ENCODE measurements around the gene IGLL5. TPM values are rescaled to one million over a fixed set of nuclear protein-coding genes. Genes with fewer than 3 reads are reported as not detected.
"Not testable (repeated sequence)": the region's sequence is repeated elsewhere in the genome, so short reads cannot be mapped to it uniquely, and the experiment has no call there.

The IGLL5 gene
- total RNA-seq, 1 donor from 2014 or later: not detected

GRCh38 chr22:22918297-22918965 lies 30.8 kb downstream of the IGLL5 start:
- H3K27me3 Mint-ChIP-seq: peaks cover 7% of the 10 kb centered on the region
- no peaks in the 10 kb centered on the region for H3K9me3 Mint-ChIP-seq
- TF ChIP-seq, protein P1, sequence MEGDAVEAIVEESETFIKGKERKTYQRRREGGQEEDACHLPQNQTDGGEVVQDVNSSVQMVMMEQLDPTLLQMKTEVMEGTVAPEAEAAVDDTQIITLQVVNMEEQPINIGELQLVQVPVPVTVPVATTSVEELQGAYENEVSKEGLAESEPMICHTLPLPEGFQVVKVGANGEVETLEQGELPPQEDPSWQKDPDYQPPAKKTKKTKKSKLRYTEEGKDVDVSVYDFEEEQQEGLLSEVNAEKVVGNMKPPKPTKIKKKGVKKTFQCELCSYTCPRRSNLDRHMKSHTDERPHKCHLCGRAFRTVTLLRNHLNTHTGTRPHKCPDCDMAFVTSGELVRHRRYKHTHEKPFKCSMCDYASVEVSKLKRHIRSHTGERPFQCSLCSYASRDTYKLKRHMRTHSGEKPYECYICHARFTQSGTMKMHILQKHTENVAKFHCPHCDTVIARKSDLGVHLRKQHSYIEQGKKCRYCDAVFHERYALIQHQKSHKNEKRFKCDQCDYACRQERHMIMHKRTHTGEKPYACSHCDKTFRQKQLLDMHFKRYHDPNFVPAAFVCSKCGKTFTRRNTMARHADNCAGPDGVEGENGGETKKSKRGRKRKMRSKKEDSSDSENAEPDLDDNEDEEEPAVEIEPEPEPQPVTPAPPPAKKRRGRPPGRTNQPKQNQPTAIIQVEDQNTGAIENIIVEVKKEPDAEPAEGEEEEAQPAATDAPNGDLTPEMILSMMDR (conservative IDR thresholded peaks at IDR 0.05): no peak

DNA sequence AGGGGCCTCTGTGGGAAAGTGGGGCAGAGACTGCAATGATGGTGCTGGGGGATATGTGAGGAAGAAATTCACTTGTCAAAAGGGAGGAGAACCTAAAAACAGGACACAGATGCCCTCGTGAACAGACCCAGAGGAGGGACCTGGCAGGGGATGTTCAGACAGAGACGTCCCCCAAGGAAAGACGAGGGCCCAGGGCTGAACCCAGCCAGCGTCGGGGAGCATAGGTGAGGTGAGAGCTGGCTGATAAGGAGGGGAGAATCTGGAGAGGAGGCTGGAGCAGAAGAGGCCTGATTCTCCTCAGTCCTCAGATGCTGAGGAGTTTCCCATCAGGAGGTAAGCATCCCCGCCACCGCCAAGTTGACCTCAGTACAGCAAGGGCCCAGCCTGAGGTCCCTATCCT lies 31.4 kb downstream of the IGLL5 start:
- Mint-ChIP-seq H3K4me1 (ENCODE audit: unreplicated experiment) (no peaks in the 10 kb centered on the region), H3K9me3 (no peaks in the 10 kb centered on the region), H3K4me3 (no peak overlapping the region), H3K36me3 (no peaks in the 10 kb centered on the region), H3K27ac (no peak overlapping the region), H3K27me3 (peaks cover 7% of the 10 kb centered on the region)
- no peak for DNase-seq (ENCODE audit: extremely low spot score, unreplicated experiment)
- TF ChIP-seq, protein P1 (conservative IDR thresholded peaks at IDR 0.05): no peak

More at GRCh38 chr22:22918297-22918965, 30.8 kb downstream of the IGLL5 start:
- no peak overlapping the region for H3K4me3 Mint-ChIP-seq
- no peaks in the 10 kb centered on the region for H3K4me1 Mint-ChIP-seq (ENCODE audit: unreplicated experiment)
- DNase-seq (ENCODE audit: extremely low spot score, unreplicated experiment): no peak
- no peaks in the 10 kb centered on the region for H3K36me3 Mint-ChIP-seq
- no peak overlapping the region for H3K27ac Mint-ChIP-seq

DNA sequence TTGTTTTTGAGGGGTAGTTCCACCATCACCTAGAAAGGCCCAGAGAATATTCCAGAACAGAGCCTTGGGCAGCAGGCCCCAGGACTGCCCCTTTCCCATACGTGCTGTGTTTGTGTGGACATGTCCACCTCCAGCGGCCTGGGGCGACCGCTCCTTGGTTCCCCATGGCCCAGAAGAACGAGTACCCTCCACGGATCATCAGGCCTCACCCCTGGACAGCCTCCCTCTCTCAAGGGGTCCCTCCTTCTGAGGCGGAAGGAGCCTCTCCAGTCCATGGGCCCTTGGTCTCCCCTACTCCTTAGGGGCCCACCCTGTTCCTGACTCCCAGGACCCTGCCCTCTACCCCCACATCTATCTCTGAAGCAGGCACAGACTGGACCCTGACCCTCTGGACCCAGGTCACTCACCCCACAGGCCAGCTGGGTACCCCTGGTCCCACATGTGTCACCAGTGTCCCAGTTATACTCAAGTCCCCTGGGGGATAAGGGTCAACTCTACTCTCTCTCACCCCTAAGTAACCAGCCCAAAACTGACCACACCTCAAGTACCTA lies 32.6 kb downstream of the IGLL5 start:
- no peak overlapping the region for H3K4me3 Mint-ChIP-seq
- no peak overlapping the region for H3K27ac Mint-ChIP-seq
- TF ChIP-seq, protein P1 (conservative IDR thresholded peaks at IDR 0.05): no peak
- peaks cover 3% of the 10 kb centered on the region for H3K27me3 Mint-ChIP-seq
- no peaks in the 10 kb centered on the region for H3K36me3 Mint-ChIP-seq
- DNase-seq (ENCODE audit: extremely low spot score, unreplicated experiment): no peak
- no peaks in the 10 kb centered on the region for H3K4me1 Mint-ChIP-seq (ENCODE audit: unreplicated experiment)
- H3K9me3 Mint-ChIP-seq: no peaks in the 10 kb centered on the region

DNA sequence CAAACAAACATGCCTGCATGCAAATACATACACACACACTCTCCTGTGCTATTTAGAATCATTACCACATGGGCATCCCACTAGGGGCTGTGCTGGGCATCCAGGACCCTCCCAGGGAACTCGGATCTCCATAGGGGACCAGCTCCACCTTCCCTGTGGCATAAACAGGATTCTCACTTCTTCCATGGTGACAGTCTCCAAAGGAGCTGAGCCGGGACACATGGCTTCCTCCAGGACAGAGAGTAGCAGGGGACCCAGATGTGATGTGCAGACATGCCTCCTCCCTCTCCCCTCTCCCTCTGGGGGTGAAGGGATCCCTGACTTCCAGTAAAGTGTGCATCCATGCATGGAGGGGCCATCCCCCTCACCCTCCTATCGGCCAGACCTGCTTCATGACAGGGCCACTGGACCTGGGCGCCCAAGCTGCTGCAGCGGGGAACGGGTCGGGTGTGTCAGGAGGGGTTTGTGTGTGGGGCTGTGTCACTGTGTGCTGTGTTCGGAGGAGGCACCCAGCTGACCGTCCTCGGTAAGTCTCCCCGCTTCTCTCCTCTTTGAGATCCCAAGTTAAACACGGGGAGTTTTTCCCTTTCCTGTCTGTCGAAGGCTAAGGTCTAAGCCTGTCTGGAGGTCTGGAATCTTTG lies 33.4 kb downstream of the IGLL5 start:
- Mint-ChIP-seq H3K27ac (no peak overlapping the region), H3K4me3 (no peak overlapping the region), H3K36me3 (no peaks in the 10 kb centered on the region), H3K4me1 (ENCODE audit: unreplicated experiment) (peaks cover 6% of the 10 kb centered on the region), H3K27me3 (peaks cover 5% of the 10 kb centered on the region), H3K9me3 (no peaks in the 10 kb centered on the region)
- TF ChIP-seq, protein P1 (conservative IDR thresholded peaks at IDR 0.05): no peak
- DNase-seq (ENCODE audit: extremely low spot score, unreplicated experiment): no peak

- no peak overlapping the region for H3K4me3 Mint-ChIP-seq
- peaks cover 7% of the 10 kb centered on the region for H3K27me3 Mint-ChIP-seq
- TF ChIP-seq, protein P1 (conservative IDR thresholded peaks at IDR 0.05): no peak
- peaks cover 12% of the 10 kb centered on the region for H3K4me1 Mint-ChIP-seq (ENCODE audit: unreplicated experiment)
- H3K27ac Mint-ChIP-seq: no peak overlapping the region
- no peak for DNase-seq (ENCODE audit: extremely low spot score, unreplicated experiment)
- H3K9me3 Mint-ChIP-seq: no peaks in the 10 kb centered on the region
- H3K36me3 Mint-ChIP-seq: no peaks in the 10 kb centered on the region
These were observed 34.0 kb downstream of the IGLL5 start for GRCh38 chr22:22921575-22921974.

GRCh38 chr22:22922092-22922953 lies 34.7 kb downstream of the IGLL5 start:
- H3K27me3 Mint-ChIP-seq; H3K9me3 Mint-ChIP-seq; H3K27ac Mint-ChIP-seq; H3K36me3 Mint-ChIP-seq; DNase-seq (ENCODE audit: extremely low spot score, unreplicated experiment); H3K4me3 Mint-ChIP-seq: not testable (repeated sequence)
- H3K4me1 Mint-ChIP-seq (ENCODE audit: unreplicated experiment): peaks cover 12% of the 10 kb centered on the region

Data from type B pancreatic cell (in vitro differentiated cells).